ENCODE results near the gene CACNA1B. TPM values are rescaled to one million over a fixed set of nuclear protein-coding genes. Genes with fewer than 3 reads are reported as not detected.

CACNA1B gene
- total RNA-seq, 1 donor = under 0.01 TPM

- Histone ChIP-seq H3K27ac (ENCODE audit: low read depth, low read length) (no peak overlapping the region), H3K36me3 (ENCODE audit: insufficient read depth, low read length) (no peaks in the 10 kb centered on the region), H4K20me1 (ENCODE audit: insufficient read depth, low read length) (no peaks in the 10 kb centered on the region), H3K9me3 (ENCODE audit: low read depth, low read length) (no peaks in the 10 kb centered on the region), H3K4me1 (ENCODE audit: insufficient read depth, low read length) (no peaks in the 10 kb centered on the region), H2AFZ (ENCODE audit: low read length) (no peak overlapping the region), H3K4me3 (ENCODE audit: insufficient read depth, low read length) (no peak overlapping the region), H3K4me2 (ENCODE audit: insufficient read depth, low read length) (no peak overlapping the region), H3K79me2 (ENCODE audit: insufficient read depth, low read length) (no peaks in the 10 kb centered on the region), H3K27me3 (ENCODE audit: insufficient read depth, low read length) (no peaks in the 10 kb centered on the region)
- DNase-seq (ENCODE audit: insufficient read length, low spot score, missing footprints) = no peak
- TF ChIP-seq, protein P1, sequence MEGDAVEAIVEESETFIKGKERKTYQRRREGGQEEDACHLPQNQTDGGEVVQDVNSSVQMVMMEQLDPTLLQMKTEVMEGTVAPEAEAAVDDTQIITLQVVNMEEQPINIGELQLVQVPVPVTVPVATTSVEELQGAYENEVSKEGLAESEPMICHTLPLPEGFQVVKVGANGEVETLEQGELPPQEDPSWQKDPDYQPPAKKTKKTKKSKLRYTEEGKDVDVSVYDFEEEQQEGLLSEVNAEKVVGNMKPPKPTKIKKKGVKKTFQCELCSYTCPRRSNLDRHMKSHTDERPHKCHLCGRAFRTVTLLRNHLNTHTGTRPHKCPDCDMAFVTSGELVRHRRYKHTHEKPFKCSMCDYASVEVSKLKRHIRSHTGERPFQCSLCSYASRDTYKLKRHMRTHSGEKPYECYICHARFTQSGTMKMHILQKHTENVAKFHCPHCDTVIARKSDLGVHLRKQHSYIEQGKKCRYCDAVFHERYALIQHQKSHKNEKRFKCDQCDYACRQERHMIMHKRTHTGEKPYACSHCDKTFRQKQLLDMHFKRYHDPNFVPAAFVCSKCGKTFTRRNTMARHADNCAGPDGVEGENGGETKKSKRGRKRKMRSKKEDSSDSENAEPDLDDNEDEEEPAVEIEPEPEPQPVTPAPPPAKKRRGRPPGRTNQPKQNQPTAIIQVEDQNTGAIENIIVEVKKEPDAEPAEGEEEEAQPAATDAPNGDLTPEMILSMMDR (IDR thresholded peaks at IDR 0.05; ENCODE audit: extremely low read depth, low read depth, low read length) = no peak
Observed at GRCh38 chr9:138074516-138074915, 196.9 kb downstream of the CACNA1B start.

DNA sequence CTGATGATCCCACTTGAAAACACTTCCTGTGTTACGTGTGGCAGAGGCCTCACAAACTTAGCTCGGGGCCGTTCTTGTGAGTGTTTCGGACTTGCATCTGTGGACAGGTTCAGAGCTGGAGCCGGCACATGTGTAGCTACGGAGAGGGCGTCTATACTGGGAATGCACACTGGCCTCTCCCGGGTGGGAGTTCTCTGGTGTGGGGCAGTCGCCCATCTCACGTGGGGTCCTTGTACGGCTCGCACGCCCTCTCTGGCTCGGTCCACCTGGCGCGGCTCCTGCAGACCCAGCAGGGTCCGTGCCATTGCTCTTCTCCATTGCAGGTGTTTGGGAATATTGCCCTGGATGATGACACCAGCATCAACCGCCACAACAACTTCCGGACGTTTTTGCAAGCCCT is 197.9 kb downstream of the CACNA1B start:
- H3K4me1 ChIP-seq (ENCODE audit: insufficient read depth, low read length) = no peaks in the 10 kb centered on the region
- H3K36me3 ChIP-seq (ENCODE audit: insufficient read depth, low read length) = no peaks in the 10 kb centered on the region
- no peak overlapping the region for H2AFZ ChIP-seq (ENCODE audit: low read length)
- no peak for DNase-seq (ENCODE audit: insufficient read length, low spot score, missing footprints)
- no peaks in the 10 kb centered on the region for H3K27me3 ChIP-seq (ENCODE audit: insufficient read depth, low read length)
- H3K9me3 ChIP-seq (ENCODE audit: low read depth, low read length) = no peaks in the 10 kb centered on the region
- H3K4me3 ChIP-seq (ENCODE audit: insufficient read depth, low read length) = no peak overlapping the region
- TF ChIP-seq, protein P1 (IDR thresholded peaks at IDR 0.05; ENCODE audit: extremely low read depth, low read depth, low read length) = no peak
- H3K4me2 ChIP-seq (ENCODE audit: insufficient read depth, low read length) = no peak overlapping the region
- H4K20me1 ChIP-seq (ENCODE audit: insufficient read depth, low read length) = no peaks in the 10 kb centered on the region
- no peak overlapping the region for H3K27ac ChIP-seq (ENCODE audit: low read depth, low read length)
- no peaks in the 10 kb centered on the region for H3K79me2 ChIP-seq (ENCODE audit: insufficient read depth, low read length)

- Histone ChIP-seq H3K4me3 (ENCODE audit: insufficient read depth, low read length) (no peak overlapping the region), H3K79me2 (ENCODE audit: insufficient read depth, low read length) (no peaks in the 10 kb centered on the region), H4K20me1 (ENCODE audit: insufficient read depth, low read length) (no peaks in the 10 kb centered on the region), H3K4me2 (ENCODE audit: insufficient read depth, low read length) (no peak overlapping the region), H3K27ac (ENCODE audit: low read depth, low read length) (no peak overlapping the region), H3K4me1 (ENCODE audit: insufficient read depth, low read length) (no peaks in the 10 kb centered on the region), H3K9me3 (ENCODE audit: low read depth, low read length) (no peaks in the 10 kb centered on the region), H3K27me3 (ENCODE audit: insufficient read depth, low read length) (no peaks in the 10 kb centered on the region), H2AFZ (ENCODE audit: low read length) (no peak overlapping the region), H3K36me3 (ENCODE audit: insufficient read depth, low read length) (no peaks in the 10 kb centered on the region)
- TF ChIP-seq, protein P1 (IDR thresholded peaks at IDR 0.05; ENCODE audit: extremely low read depth, low read depth, low read length) = no peak
- no peak for DNase-seq (ENCODE audit: insufficient read length, low spot score, missing footprints)
Observed at GRCh38 chr9:138075961-138076649, 198.5 kb downstream of the CACNA1B start.

DNA sequence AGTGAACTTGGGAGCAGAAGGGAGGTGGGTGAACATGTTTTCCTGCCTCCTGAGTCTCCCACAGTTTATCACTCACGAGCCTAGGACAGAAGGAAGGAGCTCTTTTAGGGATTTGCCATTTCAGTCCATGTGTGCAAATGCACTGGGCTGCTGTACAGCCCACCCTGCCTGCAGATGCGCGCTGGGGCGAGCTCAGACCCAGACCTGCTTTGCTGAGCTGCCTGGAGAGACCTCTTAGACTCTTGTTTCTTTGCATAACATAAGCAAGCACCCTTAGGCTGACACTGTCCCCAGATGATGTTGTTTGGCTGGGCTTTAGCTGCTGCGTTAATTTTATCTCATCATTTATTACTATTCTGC is 199.0 kb downstream of the CACNA1B start:
- Histone ChIP-seq H3K27ac (ENCODE audit: low read depth, low read length) (no peak overlapping the region), H2AFZ (ENCODE audit: low read length) (no peak overlapping the region), H3K4me1 (ENCODE audit: insufficient read depth, low read length) (no peaks in the 10 kb centered on the region), H3K4me3 (ENCODE audit: insufficient read depth, low read length) (no peak overlapping the region), H4K20me1 (ENCODE audit: insufficient read depth, low read length) (no peaks in the 10 kb centered on the region), H3K79me2 (ENCODE audit: insufficient read depth, low read length) (no peaks in the 10 kb centered on the region), H3K36me3 (ENCODE audit: insufficient read depth, low read length) (no peaks in the 10 kb centered on the region), H3K9me3 (ENCODE audit: low read depth, low read length) (no peaks in the 10 kb centered on the region), H3K27me3 (ENCODE audit: insufficient read depth, low read length) (no peaks in the 10 kb centered on the region), H3K4me2 (ENCODE audit: insufficient read depth, low read length) (no peak overlapping the region)
- no peak for DNase-seq (ENCODE audit: insufficient read length, low spot score, missing footprints)
- TF ChIP-seq, protein P1 (IDR thresholded peaks at IDR 0.05; ENCODE audit: extremely low read depth, low read depth, low read length) = no peak
